HG03469 (cell line): ENCODE results near the gene KBTBD4.
A peak's percentile ranks its signal among the peaks of the same experiment; 100 is the strongest.

Experiments
- ATAC-seq: cut with Tn5 transposase; IDR thresholded peaks from one replicate; pipeline ENCODE4 v1.9.1; 2021; ENCODE audit warnings: mild to moderate bottlenecking, moderate library complexity, moderate number of reproducible peaks; ENCODE audit not compliant: unreplicated experiment

KBTBD4 gene

DNA sequence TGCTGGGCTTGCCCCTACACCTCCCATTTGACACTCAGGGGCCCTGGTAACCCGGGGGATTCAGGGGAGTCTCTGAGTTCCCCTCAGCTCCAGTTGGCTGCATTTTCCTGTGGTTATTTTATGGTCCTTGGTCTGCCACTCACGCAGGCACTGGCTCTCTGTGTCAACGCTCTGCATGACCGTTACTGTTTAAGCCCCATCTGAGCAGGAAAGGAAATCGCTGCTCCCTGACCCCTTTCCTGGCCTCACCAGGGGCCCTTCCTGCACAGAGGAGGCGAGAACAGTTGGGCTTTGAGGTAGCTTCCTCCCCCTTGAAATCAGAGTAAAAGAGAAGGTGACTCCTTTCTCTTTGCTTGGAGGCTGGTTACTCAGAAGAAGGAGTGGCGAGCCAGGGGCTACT is 13.0 kb upstream of the KBTBD4 start:
- ATAC-seq: no peak

DNA sequence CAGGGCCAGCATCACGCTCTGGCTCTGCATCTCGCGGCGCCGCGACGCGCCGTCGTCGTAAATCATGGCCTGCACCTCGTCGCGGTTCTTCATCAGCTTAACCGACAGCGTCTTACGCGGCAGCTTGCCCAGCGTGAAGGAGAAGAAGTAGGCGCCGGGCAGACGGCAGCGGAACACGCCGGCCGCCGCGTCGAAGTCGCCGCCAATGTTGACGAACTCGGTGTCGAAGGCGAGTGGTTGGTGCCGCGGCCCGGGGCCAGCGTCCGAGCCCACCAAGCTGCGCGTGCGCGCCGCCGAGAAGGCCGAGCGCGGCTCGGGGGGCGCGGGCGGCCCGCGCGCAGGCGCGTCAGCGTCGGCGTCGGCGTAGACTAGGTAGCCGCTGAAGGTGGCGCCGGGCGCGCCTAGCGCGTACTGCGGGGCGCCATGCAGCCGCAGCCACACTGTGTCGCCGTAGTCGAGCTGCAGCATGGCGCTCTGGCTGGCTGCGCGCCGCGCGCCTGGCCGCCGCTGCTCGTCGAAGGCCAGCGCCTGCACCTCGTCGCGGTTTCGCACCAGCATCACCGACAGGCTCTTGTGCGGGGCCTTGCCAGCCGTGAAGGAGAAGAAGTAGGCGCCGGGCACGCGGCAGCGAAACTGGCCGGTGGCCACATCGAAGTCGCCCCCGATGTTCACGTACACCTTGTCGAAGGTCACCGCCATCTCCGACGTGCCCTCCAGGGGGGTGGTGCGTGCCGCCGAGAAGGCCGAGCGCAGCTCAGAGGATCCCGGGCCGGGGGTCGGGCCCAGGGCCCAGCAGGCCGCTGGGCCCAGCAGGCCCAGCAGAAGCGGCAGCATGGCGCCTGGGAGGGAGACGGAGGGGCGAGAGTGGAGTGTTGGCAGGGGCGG is 11.4 kb upstream of the KBTBD4 start:
- no peak for ATAC-seq

GRCh38 chr11:47589584-47589976 is 10.8 kb upstream of the KBTBD4 start:
- ATAC-seq: no peak

GRCh38 chr11:47589118-47589517 is 10.3 kb upstream of the KBTBD4 start:
- ATAC-seq: no peak

DNA sequence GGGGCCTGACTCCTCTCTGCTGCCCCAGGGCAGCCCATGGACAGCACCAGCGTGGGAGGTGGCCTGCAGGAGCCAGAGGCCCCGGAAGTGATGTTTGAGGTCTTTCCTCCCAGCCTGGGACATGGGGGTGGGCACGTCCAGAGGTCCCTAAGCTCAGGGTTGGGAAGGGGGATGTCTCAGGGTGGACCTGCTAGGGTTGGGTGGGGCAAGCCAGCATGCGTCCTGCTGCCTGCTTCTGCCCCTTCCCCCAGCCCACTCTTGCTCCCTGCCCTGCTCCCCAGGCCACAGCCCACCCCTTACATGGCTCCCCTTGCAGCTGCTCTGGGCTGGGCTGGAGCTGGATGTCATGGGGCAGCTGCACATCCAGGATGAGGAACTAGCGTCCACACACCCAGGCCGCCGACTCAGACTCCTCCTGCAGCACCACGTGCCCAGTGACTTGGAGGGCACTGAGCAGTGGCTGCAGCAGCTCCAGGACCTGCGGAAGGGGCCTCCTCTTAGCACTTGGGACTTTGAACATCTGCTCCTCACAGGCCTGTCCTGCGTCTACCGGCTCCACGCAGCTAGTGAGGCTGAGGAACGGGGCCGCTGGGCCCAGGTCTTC is 9.1 kb upstream of the KBTBD4 start:
- no peak for ATAC-seq

GRCh38 chr11:47587039-47587716 is 8.4 kb upstream of the KBTBD4 start:
- no peak for ATAC-seq

- no peak for ATAC-seq
These were observed 7.5 kb upstream of the KBTBD4 start, which contains the start of gene FAM180B for GRCh38 chr11:47586098-47586855. FAM180B (plus strand) TSS chr11:47586678; CDS start chr11:47586769, 91 bp downstream.

DNA sequence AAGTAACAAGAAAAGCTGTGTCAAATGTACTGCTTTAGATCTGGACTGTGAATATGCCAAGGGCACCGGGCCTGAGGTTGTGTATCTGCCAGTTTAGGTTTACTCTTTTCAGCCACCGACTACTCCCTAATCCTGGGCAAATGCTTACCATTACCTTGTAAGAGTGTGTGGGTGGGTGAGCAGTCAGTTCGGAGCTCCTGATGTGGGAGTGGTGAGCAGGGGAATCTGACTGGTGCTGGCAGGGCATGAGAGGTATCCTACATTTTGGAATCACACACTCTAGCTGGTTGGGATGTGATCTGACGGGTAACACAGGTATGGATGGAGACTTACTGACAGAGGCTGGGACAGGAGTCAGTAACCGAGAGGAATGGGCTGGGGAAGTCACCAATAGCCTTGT is 5.1 kb upstream of the KBTBD4 start:
- ATAC-seq: no peak

DNA sequence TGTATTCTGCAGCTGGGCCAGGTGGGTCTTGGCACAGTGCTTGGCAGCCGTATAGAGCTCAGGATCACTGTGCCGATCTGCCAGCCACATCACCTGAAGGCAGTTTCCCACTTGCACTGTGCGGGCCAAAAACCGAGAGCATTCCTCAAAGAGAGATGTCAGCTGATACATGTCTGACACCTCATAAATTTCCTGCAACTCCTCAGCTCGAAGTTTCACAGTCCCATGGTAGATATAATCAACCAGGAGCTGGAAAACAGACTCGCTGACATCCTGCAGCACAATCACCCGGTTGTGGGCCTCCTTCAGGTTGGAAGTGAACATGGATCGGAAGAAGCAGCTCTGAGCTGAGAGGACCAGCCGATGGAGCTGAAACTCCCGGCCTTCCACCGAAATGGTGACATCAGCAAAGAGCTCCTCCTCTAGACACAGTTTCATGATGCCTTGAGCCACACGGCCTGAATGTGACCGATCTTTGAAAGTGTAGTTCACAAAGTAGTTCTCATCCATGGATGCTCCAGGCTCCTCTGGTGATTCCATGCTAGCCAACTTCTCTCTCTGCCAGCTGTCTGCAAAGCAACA is 1.2 kb downstream of the KBTBD4 start:
- no peak for ATAC-seq

GRCh38 chr11:47573321-47573720 is 5.4 kb downstream of the KBTBD4 start:
- no peak for ATAC-seq

GRCh38 chr11:47572715-47573255 is 6.0 kb downstream of the KBTBD4 start:
- ATAC-seq: no peak

- no peak for ATAC-seq
These were observed 6.9 kb downstream of the KBTBD4 start for GRCh38 chr11:47571895-47572294.

- no peak for ATAC-seq
These were observed 7.4 kb downstream of the KBTBD4 start for GRCh38 chr11:47571357-47571729.

DNA sequence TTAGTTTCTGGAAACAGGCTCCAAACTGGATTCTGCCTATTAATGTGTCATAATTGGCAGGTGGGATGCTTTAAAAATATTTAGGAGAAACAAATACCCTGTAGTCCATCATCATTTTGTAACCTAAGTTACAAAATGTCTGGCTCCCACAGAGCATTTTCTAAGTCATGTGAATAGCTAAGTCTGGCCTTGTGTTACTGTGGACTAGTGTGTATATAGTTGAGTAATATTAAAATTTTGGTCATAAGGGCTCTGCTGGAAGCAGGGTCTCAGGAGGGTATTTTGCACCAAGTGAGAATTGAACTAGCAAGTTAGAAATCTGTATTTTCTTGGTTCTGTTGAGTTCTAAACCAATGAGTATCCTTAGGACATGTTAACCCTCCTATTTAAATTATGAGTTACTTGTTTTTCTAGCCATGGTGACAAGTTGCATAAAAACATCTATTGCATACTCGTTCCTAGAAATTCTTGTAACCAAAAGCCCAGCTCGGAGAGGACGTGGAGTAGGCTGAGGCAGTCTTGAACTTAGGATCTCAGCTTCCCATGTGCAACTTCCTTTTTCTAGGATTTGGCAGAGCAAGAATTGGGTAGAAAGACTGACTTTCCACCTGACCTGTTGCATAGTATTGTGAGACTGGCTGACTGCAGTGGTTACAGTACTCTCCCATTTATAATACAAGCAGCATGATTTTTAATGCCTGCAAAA is 8.0 kb downstream of the KBTBD4 start:
- ATAC-seq: no peak

GRCh38 chr11:47569646-47570045 is 9.1 kb downstream of the KBTBD4 start:
- ATAC-seq: no peak

GRCh38 chr11:47566149-47566698 is 12.5 kb downstream of the KBTBD4 start:
- ATAC-seq: no peak

DNA sequence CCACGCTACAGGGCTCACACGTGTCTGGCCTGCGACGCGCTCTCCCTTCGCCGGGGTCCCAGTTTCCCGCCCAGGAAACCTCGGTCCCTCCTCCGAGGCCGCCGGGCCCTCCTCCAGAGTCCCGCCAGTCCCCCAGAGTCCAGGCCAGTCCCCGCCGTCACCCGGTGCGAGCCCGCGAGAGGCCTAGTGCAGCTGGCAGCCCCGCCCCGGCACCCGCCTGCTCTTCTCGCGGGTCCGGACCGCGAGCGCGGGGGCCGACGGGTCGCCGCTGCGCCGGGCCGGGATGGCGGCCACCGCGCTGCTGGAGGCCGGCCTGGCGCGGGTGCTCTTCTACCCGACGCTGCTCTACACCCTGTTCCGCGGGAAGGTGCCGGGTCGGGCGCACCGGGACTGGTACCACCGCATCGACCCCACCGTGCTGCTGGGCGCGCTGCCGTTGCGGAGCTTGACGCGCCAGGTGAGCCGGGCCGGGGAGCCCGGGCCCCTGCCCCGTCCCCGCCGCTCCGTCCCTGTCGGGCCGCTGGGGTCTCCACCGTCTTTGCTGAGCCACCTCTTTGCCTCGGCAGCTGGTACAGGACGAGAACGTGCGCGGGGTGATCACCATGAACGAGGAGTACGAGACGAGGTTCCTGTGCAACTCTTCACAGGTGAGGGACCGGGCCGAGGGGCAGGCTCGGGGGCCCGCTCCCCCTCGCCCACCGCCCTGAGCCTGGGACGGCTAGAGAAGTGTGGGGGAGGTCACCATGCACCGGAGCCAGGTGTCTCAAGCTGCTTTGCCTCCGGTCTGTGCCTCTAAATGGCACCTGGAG is 13.2 kb downstream of the KBTBD4 start, which contains the start of gene PTPMT1:
TSS of gene PTPMT1 (plus strand) at position 260 of the 809 bp plus-strand sequence. CDS start at position 284, 24 bp downstream.
- ATAC-seq: peak; percentile 77

GRCh38 chr11:47564933-47565339 is 13.8 kb downstream of the KBTBD4 start:
- ATAC-seq: no peak
